ENCODE data around the gene ITGAX. TPM values are rescaled to one million over a fixed set of nuclear protein-coding genes. Genes with fewer than 3 reads are reported as not detected.

The ITGAX gene
- total RNA-seq, 1 donor from 2014 or later, result not detected

DNA sequence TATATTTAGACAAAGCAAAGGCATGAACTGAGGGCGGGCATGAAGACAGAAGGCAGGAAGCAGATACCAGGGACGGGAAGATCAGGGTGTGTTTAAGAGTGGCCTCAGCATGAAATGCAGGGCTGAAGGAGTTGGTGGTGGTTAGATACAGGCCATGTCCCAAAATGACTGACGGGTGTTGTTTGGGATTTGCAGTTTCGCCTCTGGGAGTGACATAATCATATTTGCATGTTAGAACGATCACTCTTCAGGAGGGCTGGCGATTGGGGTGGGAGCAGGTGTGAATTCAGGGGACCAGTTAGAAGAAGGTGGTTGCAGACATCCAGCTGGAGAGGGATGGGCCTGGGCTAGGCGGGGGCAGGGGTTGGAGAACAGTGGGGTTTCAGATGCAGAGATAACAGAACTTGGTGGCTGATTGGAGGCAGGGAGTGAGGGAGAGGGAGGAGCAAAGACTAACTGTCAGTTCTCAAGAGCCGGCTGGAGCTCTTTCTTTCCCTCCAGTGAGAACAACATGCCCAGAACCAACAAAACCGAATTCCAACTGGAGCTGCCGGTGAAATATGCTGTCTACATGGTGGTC, 27.2 kb upstream of the ITGAX start:
- Mint-ChIP-seq H3K36me3 (no peaks in the 10 kb centered on the region), H3K9me3 (peaks cover 3% of the 10 kb centered on the region), H3K27ac (no peak overlapping the region), H3K27me3 (peaks cover 64% of the 10 kb centered on the region), H3K4me1 (ENCODE audit: unreplicated experiment) (no peaks in the 10 kb centered on the region), H3K4me3 (no peak overlapping the region)
- DNase-seq (ENCODE audit: extremely low spot score, unreplicated experiment), result no peak
- TF ChIP-seq, protein P1, sequence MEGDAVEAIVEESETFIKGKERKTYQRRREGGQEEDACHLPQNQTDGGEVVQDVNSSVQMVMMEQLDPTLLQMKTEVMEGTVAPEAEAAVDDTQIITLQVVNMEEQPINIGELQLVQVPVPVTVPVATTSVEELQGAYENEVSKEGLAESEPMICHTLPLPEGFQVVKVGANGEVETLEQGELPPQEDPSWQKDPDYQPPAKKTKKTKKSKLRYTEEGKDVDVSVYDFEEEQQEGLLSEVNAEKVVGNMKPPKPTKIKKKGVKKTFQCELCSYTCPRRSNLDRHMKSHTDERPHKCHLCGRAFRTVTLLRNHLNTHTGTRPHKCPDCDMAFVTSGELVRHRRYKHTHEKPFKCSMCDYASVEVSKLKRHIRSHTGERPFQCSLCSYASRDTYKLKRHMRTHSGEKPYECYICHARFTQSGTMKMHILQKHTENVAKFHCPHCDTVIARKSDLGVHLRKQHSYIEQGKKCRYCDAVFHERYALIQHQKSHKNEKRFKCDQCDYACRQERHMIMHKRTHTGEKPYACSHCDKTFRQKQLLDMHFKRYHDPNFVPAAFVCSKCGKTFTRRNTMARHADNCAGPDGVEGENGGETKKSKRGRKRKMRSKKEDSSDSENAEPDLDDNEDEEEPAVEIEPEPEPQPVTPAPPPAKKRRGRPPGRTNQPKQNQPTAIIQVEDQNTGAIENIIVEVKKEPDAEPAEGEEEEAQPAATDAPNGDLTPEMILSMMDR (conservative IDR thresholded peaks at IDR 0.05), result no peak

- Mint-ChIP-seq H3K9me3 (no peaks in the 10 kb centered on the region), H3K4me1 (ENCODE audit: unreplicated experiment) (no peaks in the 10 kb centered on the region), H3K27me3 (peaks cover 66% of the 10 kb centered on the region), H3K27ac (no peak overlapping the region), H3K36me3 (no peaks in the 10 kb centered on the region), H3K4me3 (no peak overlapping the region)
- TF ChIP-seq, protein P1 (conservative IDR thresholded peaks at IDR 0.05), result no peak
- DNase-seq (ENCODE audit: extremely low spot score, unreplicated experiment), result no peak
Measured at GRCh38 chr16:31328322-31329052, 26.5 kb upstream of the ITGAX start.

DNA sequence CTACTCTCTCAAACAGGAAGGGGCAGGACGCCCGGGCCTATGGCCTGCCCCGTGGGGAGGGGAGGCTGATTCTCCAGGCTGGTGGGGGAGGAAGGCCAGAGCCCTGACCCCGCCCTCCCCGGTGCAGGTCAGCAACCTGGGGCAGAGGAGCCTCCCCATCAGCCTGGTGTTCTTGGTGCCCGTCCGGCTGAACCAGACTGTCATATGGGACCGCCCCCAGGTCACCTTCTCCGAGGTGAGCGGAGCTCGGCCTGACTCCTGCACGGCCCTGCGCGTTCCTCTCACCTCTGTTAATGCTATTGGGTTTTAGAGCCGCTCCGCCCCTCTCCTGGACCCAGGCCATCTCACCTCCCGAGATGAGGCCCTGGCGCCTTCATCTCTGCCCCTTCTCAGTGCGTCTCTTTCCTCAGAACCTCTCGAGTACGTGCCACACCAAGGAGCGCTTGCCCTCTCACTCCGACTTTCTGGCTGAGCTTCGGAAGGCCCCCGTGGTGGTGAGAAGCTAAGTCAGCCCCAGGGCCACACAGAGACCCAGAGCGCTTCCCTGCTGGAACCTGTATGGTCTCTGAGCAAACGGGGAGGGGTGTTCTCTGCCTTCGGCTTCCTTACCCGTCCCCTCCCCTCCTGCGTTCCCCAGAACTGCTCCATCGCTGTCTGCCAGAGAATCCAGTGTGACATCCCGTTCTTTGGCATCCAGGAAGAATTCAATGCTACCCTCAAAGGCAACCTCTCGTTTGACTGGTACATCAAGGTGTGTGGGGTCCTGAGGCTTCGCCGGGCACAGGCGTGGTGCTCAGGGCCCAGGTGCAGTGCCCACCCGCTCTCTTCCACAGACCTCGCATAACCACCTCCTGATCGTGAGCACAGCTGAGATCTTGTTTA, 25.1 kb upstream of the ITGAX start:
- no peak for DNase-seq (ENCODE audit: extremely low spot score, unreplicated experiment)
- no peak overlapping the region for H3K4me3 Mint-ChIP-seq
- H3K36me3 Mint-ChIP-seq, result no peaks in the 10 kb centered on the region
- no peaks in the 10 kb centered on the region for H3K9me3 Mint-ChIP-seq
- TF ChIP-seq, protein P1 (conservative IDR thresholded peaks at IDR 0.05), result no peak
- H3K4me1 Mint-ChIP-seq (ENCODE audit: unreplicated experiment), result no peaks in the 10 kb centered on the region
- peaks cover 73% of the 10 kb centered on the region for H3K27me3 Mint-ChIP-seq
- no peak overlapping the region for H3K27ac Mint-ChIP-seq

DNA sequence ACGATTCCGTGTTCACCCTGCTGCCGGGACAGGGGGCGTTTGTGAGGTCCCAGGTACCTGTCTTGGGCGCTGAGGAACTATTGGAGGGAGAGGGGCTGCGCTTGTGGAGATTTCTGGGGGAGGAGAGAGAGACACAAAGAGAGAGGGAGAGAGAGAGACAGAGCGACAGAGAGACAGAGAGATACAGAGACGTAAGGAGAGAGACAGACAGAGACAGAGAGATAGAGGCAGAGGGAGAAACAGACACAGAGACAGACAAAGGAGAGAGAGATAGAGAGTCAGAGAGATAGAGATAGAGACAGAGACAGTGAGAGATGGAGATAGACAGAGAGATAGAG, 24.5 kb upstream of the ITGAX start:
- Mint-ChIP-seq H3K9me3 (no peaks in the 10 kb centered on the region), H3K36me3 (no peaks in the 10 kb centered on the region), H3K27me3 (peaks cover 76% of the 10 kb centered on the region), H3K27ac (no peak overlapping the region), H3K4me1 (ENCODE audit: unreplicated experiment) (no peaks in the 10 kb centered on the region), H3K4me3 (no peak overlapping the region)
- TF ChIP-seq, protein P1 (conservative IDR thresholded peaks at IDR 0.05), result no peak
- no peak for DNase-seq (ENCODE audit: extremely low spot score, unreplicated experiment)

GRCh38 chr16:31331141-31331764, 23.7 kb upstream of the ITGAX start:
- no peak overlapping the region for H3K27ac Mint-ChIP-seq
- TF ChIP-seq, protein P1 (conservative IDR thresholded peaks at IDR 0.05), result no peak

More at GRCh38 chr16:31331141-31331764, 23.7 kb upstream of the ITGAX start:
- Mint-ChIP-seq H3K36me3 (no peaks in the 10 kb centered on the region), H3K27me3 (peaks cover 80% of the 10 kb centered on the region), H3K9me3 (no peaks in the 10 kb centered on the region), H3K4me3 (no peak overlapping the region), H3K4me1 (ENCODE audit: unreplicated experiment) (no peaks in the 10 kb centered on the region)
- no peak for DNase-seq (ENCODE audit: extremely low spot score, unreplicated experiment)

Measured in type B pancreatic cell (in vitro differentiated cells).